ENCODE measurements around the gene CFAP91. TPM values are rescaled to one million over a fixed set of nuclear protein-coding genes. Genes with fewer than 3 reads are reported as not detected.
A peak's percentile ranks its signal among the peaks of the same experiment; 100 is the strongest.

Gene CFAP91
- total RNA-seq, 1 donor from 2014 or later, result 19.9 TPM

DNA sequence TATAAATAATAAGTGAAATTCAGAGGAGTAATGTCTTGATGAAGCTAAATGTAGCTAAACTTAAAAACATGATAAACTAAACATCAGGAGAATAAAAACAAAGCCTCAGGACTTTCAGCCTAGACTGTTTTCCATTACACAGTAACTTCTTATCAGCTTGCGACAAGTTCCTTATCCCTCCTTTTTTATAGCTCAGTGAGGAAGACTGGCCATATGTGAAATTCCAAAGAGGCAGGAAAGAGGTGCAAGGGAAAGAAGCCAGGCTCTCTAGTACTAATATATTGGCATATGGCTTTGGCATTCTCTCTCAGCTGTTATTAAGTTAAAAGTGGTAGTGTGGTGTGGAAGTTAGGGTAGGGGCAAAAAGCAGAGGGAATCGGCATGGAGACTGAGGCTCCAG is 30.0 kb upstream of the CFAP91 start:
- no peaks in the 10 kb centered on the region for H3K9me3 Mint-ChIP-seq
- Histone ChIP-seq H3K27me3 (no peaks in the 10 kb centered on the region), H3K79me2 (ENCODE audit: low read depth) (peaks cover 20% of the 10 kb centered on the region), H3F3A (ENCODE audit: low read depth) (no peaks in the 10 kb centered on the region), H4K20me1 (ENCODE audit: low read depth) (no peaks in the 10 kb centered on the region), H3K9ac (no peak overlapping the region), H3K9me3 (ENCODE audit: low read depth) (no peaks in the 10 kb centered on the region), H3K36me3 (peaks cover 19% of the 10 kb centered on the region), H3K4me3 (no peak overlapping the region), H3K4me2 (no peak overlapping the region), H3K4me1 (peaks cover 10% of the 10 kb centered on the region), H2AFZ (replicated peaks) (no peak overlapping the region), H3K27ac (no peak overlapping the region)
- H3K4me1 Mint-ChIP-seq, result peaks cover 20% of the 10 kb centered on the region
- no peak overlapping the region for H3K27ac Mint-ChIP-seq
- peaks cover 11% of the 10 kb centered on the region for H3K36me3 Mint-ChIP-seq
- TF ChIP-seq EZH2 (IDR thresholded peaks at IDR 0.05) (no peak), CTCF (IDR thresholded peaks at IDR 0.05) (no peak), EZH2phosphoT487 (IDR thresholded peaks at IDR 0.05) (no peak)
- peaks cover 2% of the 10 kb centered on the region for H3K27me3 Mint-ChIP-seq (ENCODE audit: insufficient read depth, low read depth)
- no peak overlapping the region for H3K4me3 Mint-ChIP-seq
- no peak for DNase-seq (ENCODE audit: low spot score)

- no peak for DNase-seq (ENCODE audit: low spot score)
- H3K79me2 ChIP-seq (ENCODE audit: low read depth), result peaks cover 20% of the 10 kb centered on the region
- no peak overlapping the region for H3K27ac Mint-ChIP-seq
- no peaks in the 10 kb centered on the region for H4K20me1 ChIP-seq (ENCODE audit: low read depth)
- H2AFZ ChIP-seq (replicated peaks), result no peak overlapping the region
- peaks cover 9% of the 10 kb centered on the region for H3K36me3 Mint-ChIP-seq
- no peaks in the 10 kb centered on the region for H3K9me3 Mint-ChIP-seq
- no peak overlapping the region for H3K4me2 ChIP-seq
- no peak overlapping the region for H3K4me3 Mint-ChIP-seq
- no peaks in the 10 kb centered on the region for H3K9me3 ChIP-seq (ENCODE audit: low read depth)
- peaks cover 21% of the 10 kb centered on the region for H3K4me1 Mint-ChIP-seq
- H3F3A ChIP-seq (ENCODE audit: low read depth), result no peaks in the 10 kb centered on the region
- H3K36me3 ChIP-seq, result peaks cover 19% of the 10 kb centered on the region
- no peak overlapping the region for H3K27ac ChIP-seq
- peaks cover 10% of the 10 kb centered on the region for H3K4me1 ChIP-seq
- TF ChIP-seq EZH2phosphoT487 (IDR thresholded peaks at IDR 0.05), result no peak
- TF ChIP-seq CTCF (IDR thresholded peaks at IDR 0.05), result no peak
- TF ChIP-seq EZH2 (IDR thresholded peaks at IDR 0.05), result no peak
- H3K9ac ChIP-seq, result no peak overlapping the region
- no peak overlapping the region for H3K4me3 ChIP-seq
- no peaks in the 10 kb centered on the region for H3K27me3 ChIP-seq
- peaks cover 2% of the 10 kb centered on the region for H3K27me3 Mint-ChIP-seq (ENCODE audit: insufficient read depth, low read depth)
Observed at GRCh38 chr3:119673875-119674274, 28.9 kb upstream of the CFAP91 start.

DNA sequence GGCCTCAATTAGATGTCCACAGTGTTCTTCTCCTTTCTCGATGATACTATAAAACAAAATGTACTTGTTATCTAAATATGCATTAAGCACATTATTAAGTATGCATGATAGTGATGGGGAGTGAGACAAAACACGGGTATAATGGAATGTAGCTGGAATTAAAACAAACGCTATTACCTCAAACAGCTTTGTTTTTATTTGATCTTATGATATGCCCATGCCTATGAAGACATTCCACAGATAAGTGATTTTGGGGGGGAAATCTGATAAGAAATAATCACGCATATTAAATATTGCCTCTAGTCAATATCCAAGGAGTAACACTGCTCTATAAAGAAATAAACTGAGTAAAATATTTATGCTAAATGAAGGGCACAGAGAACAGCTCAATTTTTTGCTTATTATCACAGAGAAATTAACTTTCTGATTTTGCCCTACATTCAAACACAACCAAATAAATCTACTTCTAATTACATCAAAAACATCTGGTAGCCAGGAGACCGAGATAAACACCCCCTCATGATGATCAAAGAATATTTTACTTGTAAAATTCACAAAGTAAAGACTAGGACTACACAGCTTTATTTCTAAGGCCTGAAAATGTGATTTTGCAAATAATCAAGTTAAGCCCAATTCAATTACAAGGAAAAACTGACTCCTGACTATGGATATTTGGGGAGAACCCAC is 27.5 kb upstream of the CFAP91 start:
- H3K9me3 ChIP-seq (ENCODE audit: low read depth), result no peaks in the 10 kb centered on the region
- Mint-ChIP-seq H3K27me3 (ENCODE audit: insufficient read depth, low read depth) (peaks cover 2% of the 10 kb centered on the region), H3K4me3 (peak overlapping the region; percentile 96), H3K36me3 (peaks cover 9% of the 10 kb centered on the region), H3K27ac (no peak overlapping the region), H3K9me3 (no peaks in the 10 kb centered on the region), H3K4me1 (peaks cover 21% of the 10 kb centered on the region)
- no peak overlapping the region for H2AFZ ChIP-seq (replicated peaks)
- no peaks in the 10 kb centered on the region for H3F3A ChIP-seq (ENCODE audit: low read depth)
- no peak for DNase-seq (ENCODE audit: low spot score)
- no peak overlapping the region for H3K27ac ChIP-seq
- peak overlapping the region; percentile 80 for H3K4me3 ChIP-seq
- peaks cover 10% of the 10 kb centered on the region for H3K4me1 ChIP-seq
- H3K9ac ChIP-seq, result no peak overlapping the region
- H3K27me3 ChIP-seq, result no peaks in the 10 kb centered on the region
- TF ChIP-seq CTCF (IDR thresholded peaks at IDR 0.05), result no peak
- no peak for TF ChIP-seq EZH2phosphoT487 (IDR thresholded peaks at IDR 0.05)
- TF ChIP-seq EZH2 (IDR thresholded peaks at IDR 0.05), result no peak
- H4K20me1 ChIP-seq (ENCODE audit: low read depth), result no peaks in the 10 kb centered on the region
- H3K79me2 ChIP-seq (ENCODE audit: low read depth), result peaks cover 20% of the 10 kb centered on the region
- peaks cover 16% of the 10 kb centered on the region for H3K36me3 ChIP-seq
- H3K4me2 ChIP-seq, result peak overlapping the region; percentile 92

Data from neural progenitor cell (in vitro differentiated cells).